Aorta (tissue), 5 donors: ENCODE data around the gene ANKRD55. TPM values are rescaled to one million over a fixed set of nuclear protein-coding genes. Genes with fewer than 3 reads are reported as not detected.
"Not testable (repeated sequence)": the region's sequence is repeated elsewhere in the genome, so short reads cannot be mapped to it uniquely, and the experiment has no call there.

Experiments
- ATAC-seq: fragments of 200-7000 bp; cut with Tn5 transposase; one replicate; pipeline ENCODE4 v1.9.1; 2022; ENCODE audit warnings: moderate library complexity; ENCODE audit not compliant: low FRiP score
- DNase-seq, 2 donors: peaks; one replicate each; pipeline ENCODE4 v3.0.0-alpha.2; 2020
- H3K27ac ChIP-seq, 2 donors: one replicate each; pipeline ENCODE4 v1.5.1; 2013; ENCODE audit warnings: low read length in 2 of 2, mild to moderate bottlenecking in 2 of 2, moderate library complexity in 2 of 2, control low read depth in 1 of 2, inconsistent platforms in 1 of 2, low read depth in 1 of 2
- H3K27me3 ChIP-seq, 2 donors: one replicate each; pipeline ENCODE4 v1.6.1; 2013; ENCODE audit warnings: control low read depth in 1 of 2, low read length in 1 of 2, mild to moderate bottlenecking in 1 of 2, moderate library complexity in 1 of 2; ENCODE audit not compliant: insufficient read depth in 2 of 2, control insufficient read depth in 1 of 2
- H3K36me3 ChIP-seq, 2 donors: one replicate each; pipeline ENCODE4 v1.6.1; 2013; ENCODE audit warnings: control low read depth in 1 of 2, low read length in 1 of 2, mild to moderate bottlenecking in 1 of 2; ENCODE audit not compliant: insufficient read depth in 2 of 2, control insufficient read depth in 1 of 2
- H3K4me1 ChIP-seq, 2 donors: one replicate each; pipeline ENCODE4 v1.6.1; 2013; ENCODE audit warnings: low read length in 2 of 2, control low read depth in 1 of 2, mild to moderate bottlenecking in 1 of 2, moderate library complexity in 1 of 2; ENCODE audit not compliant: insufficient read depth in 2 of 2, control insufficient read depth in 1 of 2
- H3K4me3 ChIP-seq, 2 donors: one replicate each; pipeline ENCODE4 v1.5.1; 2013; ENCODE audit warnings: low read length in 2 of 2, control low read depth in 1 of 2, mild to moderate bottlenecking in 1 of 2
- H3K9me3 ChIP-seq: one replicate; pipeline ENCODE4 v1.6.1; 2013; ENCODE audit warnings: mild to moderate bottlenecking, low read length; ENCODE audit not compliant: control insufficient read depth
- WGBS, 2 donors: extraction: QIAGEN DNeasy Blood & Tissue Kit; methylation state at CpG; one replicate each; pipeline ENCODE4 v1.1.7; 2013; 5-methylcytosine and 5-hydroxymethylcytosine counted together
- intact Hi-C, 2 donors: fragments of 100-400 bp; cut with DNase I; formaldehyde crosslinking; loops; one replicate each; pipeline versions ENCODE4 v1.14.2 to v1.15.0; 2022
- polyA plus RNA-seq, 2 donors: library from polyadenylated mRNA; stranded (reverse); fragments of 200-250 nt; gene quantifications; one replicate each; pipeline ENCODE4 v1.2.3, GENCODE V29; 2013
- total RNA-seq, 2 donors: library from RNA; stranded (reverse); fragmentation: NEBNext Ultra II Directional; extraction: Animal tissue kit (Norgen Biotek cat#: 25700); gene quantifications; one replicate each; pipeline ENCODE4 v1.2.1, GENCODE V29; 2021
- donor health status: healthy with polysubstance abuse.
- donor health status: Bipolar disorder and iron deficiency.
- donor health status: DM: no; HTN: no; CAD: no.
- donor health status: DM: no; HTN: no; CAD: no.
- donor health status: DM: yes; HTN: yes; CAD: no.

Gene ANKRD55
- total and polyA plus RNA-seq, 4 donors = 0.32 to 0.48 TPM; not detected in 2

DNA sequence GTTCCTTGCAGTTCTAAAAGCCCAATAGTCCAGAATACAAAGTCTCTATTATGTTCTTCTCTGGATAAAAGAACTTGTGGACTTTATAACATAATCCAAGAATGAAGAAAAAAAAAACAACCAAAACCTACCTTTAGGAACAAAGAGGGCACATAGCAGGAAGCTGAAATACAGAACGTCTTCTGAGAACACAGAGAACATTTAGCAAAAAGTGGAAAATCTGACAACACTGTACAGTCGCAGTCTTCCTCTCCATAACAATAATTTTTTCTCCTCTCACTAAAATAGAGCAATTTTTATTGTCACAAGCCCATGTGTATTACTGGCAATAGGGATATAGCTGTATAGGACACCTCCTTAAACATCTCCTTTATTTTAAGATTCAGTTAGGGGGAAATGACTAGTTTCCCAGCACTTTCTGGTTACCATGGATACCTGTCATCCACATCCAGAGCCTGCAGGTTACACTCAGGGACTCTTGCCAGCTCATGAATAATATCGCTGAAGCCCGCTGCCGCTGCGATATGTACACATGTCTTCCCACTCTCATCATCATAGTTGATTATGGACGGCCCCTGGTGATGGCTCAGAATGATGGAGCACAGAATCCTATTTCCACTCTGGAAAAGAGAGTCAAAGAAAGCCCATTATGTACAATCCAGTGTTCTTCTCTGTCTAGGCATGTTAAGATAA lies 106.5 kb downstream of the ANKRD55 start:
- Histone ChIP-seq H3K4me3 (no peak overlapping the region), H3K27ac (no peak overlapping the region), H3K27me3 (no peaks in the 10 kb centered on the region), H3K36me3 (no peaks in the 10 kb centered on the region), H3K4me1 (no peaks in the 10 kb centered on the region), H3K9me3 (no peaks in the 10 kb centered on the region)
- WGBS, 2 donors = 61 to 67% methylated on average over 7 of the region's 7 CpGs
- DNase-seq = no peak
- no peak for ATAC-seq
- intact Hi-C loops = no loop called here

DNA sequence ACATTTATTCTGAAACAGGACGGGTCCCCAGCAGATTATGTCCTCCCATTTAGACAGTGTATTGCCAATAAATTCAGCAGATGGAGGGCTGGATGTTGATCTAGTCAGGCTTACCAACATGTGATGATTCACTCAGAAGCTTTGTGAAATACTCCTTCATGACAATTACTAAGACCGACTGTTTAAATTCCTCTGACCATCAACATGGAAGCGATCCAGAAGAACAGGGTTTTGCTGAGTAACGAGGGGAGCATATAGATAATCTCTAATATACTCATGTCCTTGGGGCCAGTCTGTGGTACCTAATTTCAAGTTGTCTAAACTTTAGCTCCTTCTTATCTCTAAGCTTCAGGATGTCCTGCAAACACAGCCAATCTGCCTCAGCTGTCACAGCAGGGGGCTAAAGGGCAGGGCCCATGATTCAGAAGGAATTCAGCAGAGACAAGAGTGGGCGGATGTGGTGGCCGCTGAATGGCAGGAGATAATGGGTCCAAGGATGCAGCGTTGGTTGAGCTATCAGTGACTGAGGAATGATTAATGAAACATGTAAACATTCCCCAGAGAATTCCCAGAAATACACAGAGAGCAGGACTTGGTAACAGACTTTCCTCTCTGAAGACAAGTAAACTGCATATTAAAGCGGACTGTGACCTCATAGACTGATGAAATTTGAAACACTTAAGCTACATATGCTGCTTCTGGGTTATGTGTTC lies 109.4 kb downstream of the ANKRD55 start:
- H3K27me3 ChIP-seq = no peaks in the 10 kb centered on the region
- H3K4me3 ChIP-seq = no peak overlapping the region
- intact Hi-C loops = no loop called here
- peak; percentile 60 to 77 for DNase-seq
- ATAC-seq = peak; percentile 41
- no peaks in the 10 kb centered on the region for H3K36me3 ChIP-seq
- H3K27ac ChIP-seq = no peak overlapping the region
- no peaks in the 10 kb centered on the region for H3K9me3 ChIP-seq
- 75 to 77% methylated on average over 8 of the region's 8 CpGs for WGBS, 2 donors
- no peaks in the 10 kb centered on the region for H3K4me1 ChIP-seq

DNA sequence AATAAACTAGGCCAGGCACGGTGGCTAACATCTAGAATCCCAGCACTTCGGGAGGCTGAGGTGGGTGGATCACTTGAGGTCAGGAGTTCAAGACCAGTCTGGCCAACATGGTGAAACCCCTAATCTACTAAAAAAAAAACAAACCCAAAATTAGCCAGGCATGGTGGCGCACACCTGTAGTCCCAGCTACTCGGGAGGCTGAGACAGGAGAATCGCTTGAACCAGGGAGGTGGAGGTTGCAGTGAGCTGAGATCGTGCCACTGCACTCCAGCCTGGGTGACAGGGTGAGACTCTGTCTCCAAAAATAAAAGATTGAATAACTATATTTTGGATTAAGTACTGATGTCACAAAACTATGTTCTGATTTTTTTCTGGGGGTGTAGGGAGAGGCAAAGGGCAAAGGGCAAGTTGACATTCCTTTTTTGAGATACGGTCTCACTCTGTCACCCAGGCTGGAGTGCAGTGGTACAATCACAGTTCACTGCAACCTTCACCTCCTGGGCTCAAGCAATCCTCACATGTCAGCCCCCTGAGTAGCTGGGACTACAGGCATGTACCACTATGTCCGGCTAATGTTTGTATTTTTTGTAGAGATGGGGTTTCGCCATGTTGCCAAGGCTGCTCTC lies 110.7 kb downstream of the ANKRD55 start:
- H3K9me3 ChIP-seq, H3K27me3 ChIP-seq, DNase-seq, H3K4me1 ChIP-seq, intact Hi-C loops, H3K36me3 ChIP-seq, H3K27ac ChIP-seq, H3K4me3 ChIP-seq, ATAC-seq: not testable (repeated sequence)
- 94 to 95% methylated on average over 9 of the region's 9 CpGs for WGBS, 2 donors

DNA sequence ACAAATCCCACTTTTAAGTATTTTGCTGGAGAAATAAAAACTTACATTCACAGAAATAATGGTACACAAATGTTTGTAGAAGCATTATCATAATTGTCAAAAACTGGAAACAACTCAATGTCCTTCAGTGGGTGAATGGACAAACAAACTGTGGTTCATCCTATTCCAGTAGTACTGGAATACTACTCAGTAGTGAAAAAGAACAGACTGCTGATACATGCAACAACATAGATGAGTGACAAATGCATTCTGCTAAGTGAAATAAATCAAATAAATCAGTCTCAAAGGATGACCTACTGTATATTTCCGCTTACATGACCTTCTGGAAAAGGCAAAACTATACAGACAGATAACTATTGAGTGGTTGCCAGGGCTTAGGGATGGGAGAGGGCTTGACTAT lies 114.1 kb downstream of the ANKRD55 start:
- 93 to 98% methylated on average over 1 of the region's 1 CpG for WGBS, 2 donors
- no peak overlapping the region for H3K27ac ChIP-seq
- H3K4me3 ChIP-seq = no peak overlapping the region
- H3K4me1 ChIP-seq = no peaks in the 10 kb centered on the region
- no peaks in the 10 kb centered on the region for H3K27me3 ChIP-seq
- no peaks in the 10 kb centered on the region for H3K9me3 ChIP-seq
- DNase-seq (no peak), ATAC-seq (no peak)
- no peaks in the 10 kb centered on the region for H3K36me3 ChIP-seq
- intact Hi-C loops = no loop called here

DNA sequence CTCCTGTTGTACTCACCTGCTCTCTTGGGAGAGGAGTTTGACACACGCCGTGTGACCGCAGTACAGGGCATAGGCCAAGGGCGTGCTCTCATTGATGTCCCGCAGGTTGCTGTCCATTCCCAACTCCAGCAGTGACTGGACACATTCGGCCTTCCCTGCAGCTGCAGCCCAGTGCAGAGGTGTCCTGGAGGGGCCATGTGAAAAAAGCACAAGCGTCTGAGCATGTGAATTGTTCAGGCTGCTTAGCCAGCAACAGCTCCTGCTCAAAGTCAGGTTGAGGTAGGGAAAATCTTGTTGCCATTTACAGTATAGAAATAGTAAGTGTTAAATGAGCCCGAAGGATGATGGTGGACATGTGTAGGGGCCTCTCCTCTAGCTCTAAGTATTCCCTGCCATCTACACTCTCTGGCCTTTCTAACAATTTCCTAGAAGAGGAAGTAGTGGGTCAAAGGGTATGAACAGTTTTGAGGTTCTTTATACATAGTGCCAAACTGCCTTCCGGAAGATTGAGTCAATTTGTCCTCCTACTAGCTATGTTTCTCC lies 116.5 kb downstream of the ANKRD55 start:
- Histone ChIP-seq H3K4me1 (no peaks in the 10 kb centered on the region), H3K27me3 (no peaks in the 10 kb centered on the region), H3K36me3 (no peaks in the 10 kb centered on the region), H3K27ac (no peak overlapping the region), H3K9me3 (no peaks in the 10 kb centered on the region), H3K4me3 (no peak overlapping the region)
- ATAC-seq (no peak), DNase-seq (no peak)
- intact Hi-C loops = no loop called here
- 87 to 92% methylated on average over 9 of the region's 9 CpGs for WGBS, 2 donors

DNA sequence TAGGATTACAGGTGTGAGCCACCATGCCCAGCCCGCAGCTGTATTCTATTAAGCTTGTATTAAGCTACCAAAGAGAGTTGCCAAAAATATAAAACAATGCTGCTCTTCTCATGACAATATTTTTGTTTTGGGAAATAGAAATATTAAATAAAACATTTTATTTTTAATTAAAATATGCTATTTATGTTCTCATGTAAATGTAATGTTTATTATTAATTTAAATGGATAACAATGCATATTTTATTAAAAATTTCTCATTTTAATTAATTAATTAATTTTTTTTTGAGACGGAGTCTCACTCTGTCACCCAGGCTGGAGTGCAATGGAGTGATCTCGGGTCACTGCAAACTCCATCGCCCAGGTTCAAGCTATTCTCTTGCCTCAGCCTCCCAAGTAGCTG lies 117.5 kb downstream of the ANKRD55 start:
- WGBS, 2 donors = 98 to 99% methylated on average over 4 of the region's 4 CpGs
- intact Hi-C loops = no loop called here

DNA sequence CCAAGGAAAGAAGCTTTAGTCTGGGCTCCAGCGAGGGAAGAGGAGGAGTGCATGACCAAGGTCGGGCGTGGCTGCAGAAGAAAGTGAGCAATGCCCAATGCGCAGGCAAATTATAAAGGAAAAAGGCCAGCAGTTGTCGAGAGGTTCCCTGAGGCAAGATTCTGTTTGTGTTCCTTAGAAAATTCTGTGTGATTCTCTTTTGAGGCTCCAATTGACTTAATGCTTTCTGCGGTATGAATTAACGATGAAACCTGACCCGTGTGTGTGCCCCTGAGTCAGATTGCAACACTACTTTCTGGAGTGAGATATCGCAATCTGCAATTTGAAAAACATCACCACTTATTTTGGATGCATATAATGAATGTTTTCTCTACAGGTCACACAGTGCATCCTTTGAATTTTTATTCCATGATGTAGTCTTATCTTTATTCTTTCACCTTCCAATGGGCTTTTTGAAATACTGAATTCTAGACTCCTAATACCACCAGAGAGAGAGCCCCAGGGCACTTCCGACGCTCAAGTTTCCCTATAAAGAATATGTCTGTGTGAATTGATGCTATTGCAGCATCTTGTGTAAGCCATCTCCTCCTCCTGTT lies 120.5 kb downstream of the ANKRD55 start:
- no peaks in the 10 kb centered on the region for H3K4me1 ChIP-seq
- intact Hi-C loops = no loop called here
- no peaks in the 10 kb centered on the region for H3K9me3 ChIP-seq
- H3K27me3 ChIP-seq = no peaks in the 10 kb centered on the region
- H3K36me3 ChIP-seq = no peaks in the 10 kb centered on the region
- DNase-seq = no peak
- 94 to 96% methylated on average over 11 of the region's 11 CpGs for WGBS, 2 donors
- no peak overlapping the region for H3K4me3 ChIP-seq
- no peak overlapping the region for H3K27ac ChIP-seq
- ATAC-seq = no peak

More for the DNA sequence above, 117.5 kb downstream of the ANKRD55 start:
- ATAC-seq (no peak), DNase-seq (no peak)
- H3K36me3 ChIP-seq = no peaks in the 10 kb centered on the region
- H3K4me1 ChIP-seq = no peaks in the 10 kb centered on the region
- no peak overlapping the region for H3K27ac ChIP-seq
- no peak overlapping the region for H3K4me3 ChIP-seq
- no peaks in the 10 kb centered on the region for H3K9me3 ChIP-seq
- H3K27me3 ChIP-seq = no peaks in the 10 kb centered on the region

DNA sequence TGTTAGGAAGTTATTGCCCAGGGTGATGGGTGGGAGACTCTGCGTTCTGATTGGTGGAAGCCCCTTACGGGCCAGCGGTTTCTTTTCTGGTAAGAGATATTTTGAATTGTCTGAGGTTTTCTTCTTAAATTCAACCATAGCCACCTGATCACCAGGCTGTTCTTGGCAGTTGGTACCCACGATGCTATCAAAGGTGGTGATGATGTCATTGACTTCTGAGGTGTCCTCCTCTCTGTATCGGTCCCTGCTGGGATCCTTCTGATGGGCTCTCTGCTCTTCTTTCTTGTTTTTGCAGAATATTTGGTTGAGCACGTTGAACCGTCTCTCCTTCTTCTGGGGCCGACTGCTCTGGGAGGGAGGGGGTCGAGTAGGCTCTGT lies 121.7 kb downstream of the ANKRD55 start:
- H3K9me3 ChIP-seq = no peaks in the 10 kb centered on the region
- DNase-seq = no peak
- no peaks in the 10 kb centered on the region for H3K4me1 ChIP-seq
- ATAC-seq = no peak
- no peaks in the 10 kb centered on the region for H3K36me3 ChIP-seq
- WGBS, 2 donors = 92 to 93% methylated on average over 9 of the region's 9 CpGs
- intact Hi-C loops = no loop called here
- H3K27ac ChIP-seq = no peak overlapping the region
- H3K4me3 ChIP-seq = no peak overlapping the region
- H3K27me3 ChIP-seq = no peaks in the 10 kb centered on the region
